Measurements from ENCODE around the gene ASF1B.

The ASF1B gene

GRCh38 chr19:14175351-14175792 is 39.0 kb upstream of the ASF1B start:
- H3K27me3 ChIP-seq (ENCODE audit: low read length): no peaks in the 10 kb centered on the region
- H3K36me3 ChIP-seq (ENCODE audit: low read length): no peaks in the 10 kb centered on the region

DNA sequence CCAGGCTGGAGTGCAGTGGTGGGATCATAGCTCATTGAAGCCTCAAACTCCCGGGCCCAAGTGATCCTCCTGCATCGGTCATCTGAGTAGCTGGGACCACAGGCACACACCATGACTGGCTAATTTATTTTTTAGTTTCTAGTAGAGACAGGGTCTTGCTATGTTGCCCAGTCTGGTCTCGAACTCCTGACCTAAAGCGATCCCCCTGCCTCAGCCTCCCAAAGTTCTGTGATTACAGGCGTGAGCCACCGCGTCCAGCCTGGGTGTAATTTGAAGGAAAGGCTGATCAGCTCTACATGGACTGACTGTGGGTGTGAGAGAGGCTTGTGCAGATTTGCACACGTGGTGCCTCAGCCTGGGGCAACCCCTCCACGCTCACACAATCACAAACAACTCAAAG is 38.5 kb upstream of the ASF1B start:
- Histone ChIP-seq H4K20me1 (ENCODE audit: low read depth, low read length) (no peaks in the 10 kb centered on the region), H3K79me2 (ENCODE audit: insufficient read depth, low read length) (no peaks in the 10 kb centered on the region), H3K4me3 (ENCODE audit: insufficient read depth, low read length, poor library complexity, severe bottlenecking) (no peak overlapping the region), H3K27ac (ENCODE audit: low read depth, low read length) (no peak overlapping the region), H3K4me2 (ENCODE audit: low read depth, low read length, poor library complexity, severe bottlenecking) (no peak overlapping the region), H3K9me3 (ENCODE audit: insufficient read depth, low read length) (no peaks in the 10 kb centered on the region), H3K9ac (ENCODE audit: low read length) (no peak overlapping the region), H3F3A (ENCODE audit: insufficient read depth) (no peaks in the 10 kb centered on the region), H3K36me3 (ENCODE audit: low read length) (no peaks in the 10 kb centered on the region), H3K9me2 (replicated peaks; ENCODE audit: insufficient read depth, low read length) (no peaks in the 10 kb centered on the region), H2AFZ (ENCODE audit: low read depth, low read length, severe bottlenecking) (no peak overlapping the region), H3K27me3 (ENCODE audit: low read length) (no peaks in the 10 kb centered on the region)
- TF ChIP-seq CTCF (IDR thresholded peaks at IDR 0.05; ENCODE audit: insufficient read depth, low read length, poor library complexity, severe bottlenecking) (no peak), EZH2phosphoT487 (conservative IDR thresholded peaks at IDR 0.05; ENCODE audit: low read length) (no peak)

More at GRCh38 chr19:14175351-14175792, 39.0 kb upstream of the ASF1B start:
- Histone ChIP-seq H2AFZ (ENCODE audit: low read depth, low read length, severe bottlenecking) (no peak overlapping the region), H3K79me2 (ENCODE audit: insufficient read depth, low read length) (no peaks in the 10 kb centered on the region), H3F3A (ENCODE audit: insufficient read depth) (no peaks in the 10 kb centered on the region), H4K20me1 (ENCODE audit: low read depth, low read length) (no peaks in the 10 kb centered on the region), H3K9me3 (ENCODE audit: insufficient read depth, low read length) (no peaks in the 10 kb centered on the region), H3K9ac (ENCODE audit: low read length) (no peak overlapping the region), H3K4me2 (ENCODE audit: low read depth, low read length, poor library complexity, severe bottlenecking) (no peak overlapping the region), H3K4me3 (ENCODE audit: insufficient read depth, low read length, poor library complexity, severe bottlenecking) (no peak overlapping the region), H3K9me2 (replicated peaks; ENCODE audit: insufficient read depth, low read length) (no peaks in the 10 kb centered on the region), H3K27ac (ENCODE audit: low read depth, low read length) (no peak overlapping the region)
- TF ChIP-seq CTCF (IDR thresholded peaks at IDR 0.05; ENCODE audit: insufficient read depth, low read length, poor library complexity, severe bottlenecking) (no peak), EZH2phosphoT487 (conservative IDR thresholded peaks at IDR 0.05; ENCODE audit: low read length) (no peak)

DNA sequence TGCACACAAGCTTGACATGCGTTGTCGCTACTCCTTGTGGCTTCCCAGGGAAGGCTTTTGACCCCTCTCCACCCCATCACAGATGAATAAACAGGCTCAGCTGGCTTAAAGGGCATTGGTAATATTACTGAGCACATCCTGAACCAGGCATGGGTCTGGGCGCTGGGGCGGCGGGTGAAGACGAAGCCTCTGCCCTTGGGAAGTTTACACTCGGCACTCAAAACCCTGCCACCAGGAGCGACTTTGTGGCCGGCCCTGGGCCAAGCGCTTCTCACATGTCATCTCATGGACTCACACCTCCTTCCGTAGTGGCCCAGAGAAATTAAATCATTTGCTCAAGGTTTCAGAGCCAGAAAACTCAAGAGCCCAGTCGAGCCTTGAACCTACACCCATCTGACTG is 32.6 kb upstream of the ASF1B start:
- no peaks in the 10 kb centered on the region for H3K27me3 ChIP-seq (ENCODE audit: low read length)

More for the DNA sequence above, 32.6 kb upstream of the ASF1B start:
- Histone ChIP-seq H3F3A (ENCODE audit: insufficient read depth) (no peaks in the 10 kb centered on the region), H4K20me1 (ENCODE audit: low read depth, low read length) (no peaks in the 10 kb centered on the region), H3K4me2 (ENCODE audit: low read depth, low read length, poor library complexity, severe bottlenecking) (no peak overlapping the region), H3K9me3 (ENCODE audit: insufficient read depth, low read length) (no peaks in the 10 kb centered on the region), H3K4me3 (ENCODE audit: insufficient read depth, low read length, poor library complexity, severe bottlenecking) (no peak overlapping the region), H3K36me3 (ENCODE audit: low read length) (no peaks in the 10 kb centered on the region), H3K9me2 (replicated peaks; ENCODE audit: insufficient read depth, low read length) (no peaks in the 10 kb centered on the region), H2AFZ (ENCODE audit: low read depth, low read length, severe bottlenecking) (no peak overlapping the region), H3K27ac (ENCODE audit: low read depth, low read length) (no peak overlapping the region), H3K79me2 (ENCODE audit: insufficient read depth, low read length) (no peaks in the 10 kb centered on the region), H3K9ac (ENCODE audit: low read length) (no peak overlapping the region)
- no peak for TF ChIP-seq EZH2phosphoT487 (conservative IDR thresholded peaks at IDR 0.05; ENCODE audit: low read length)
- no peak for TF ChIP-seq CTCF (IDR thresholded peaks at IDR 0.05; ENCODE audit: insufficient read depth, low read length, poor library complexity, severe bottlenecking)
